Peyer's patch (tissue), 4 donors: Measurements from ENCODE around the gene WDR38. TPM values are rescaled to one million over a fixed set of nuclear protein-coding genes. Genes with fewer than 3 reads are reported as not detected.

ENCODE experiments used
- DNase-seq, 3 donors: peaks; one replicate each; pipeline ENCODE4 v3.0.0-alpha.2; 2017 to 2019
- H3K27ac ChIP-seq, 4 donors: fragments of 200-600 bp; sonication (generic); one replicate each; pipeline ENCODE4 v1.5.1; 2016 to 2019
- H3K27me3 ChIP-seq, 2 donors: fragments of 200-600 bp; sonication (generic); one replicate each; pipeline ENCODE4 v1.5.1; 2019
- H3K36me3 ChIP-seq, 3 donors: fragments of 200-600 bp; sonication (generic); one replicate each; pipeline ENCODE4 v1.5.1; 2016 to 2019
- H3K4me1 ChIP-seq, 4 donors: fragments of 200-600 bp; sonication (generic); one replicate each; pipeline ENCODE4 v1.5.1; 2016 to 2019
- H3K4me3 ChIP-seq, 4 donors: fragments of 200-600 bp; sonication (generic); 1 replicate in 3 of 4; 2 replicates in 1 of 4; pipeline ENCODE4 v1.5.1; 2016 to 2019; ENCODE audit warnings: mild to moderate bottlenecking in 1 of 4
- H3K9me3 ChIP-seq, 4 donors: fragments of 200-600 bp; sonication (generic); one replicate each; pipeline ENCODE4 v1.5.1; 2016 to 2019; ENCODE audit warnings: mild to moderate bottlenecking in 1 of 4
- POLR2A ChIP-seq, 2 donors: fragments of 450-650 bp; IDR thresholded peaks; one replicate each; pipeline ENCODE4 v1.5.1; 2017; ENCODE audit warnings: antibody characterized with exemption in 2 of 2, mild to moderate bottlenecking in 2 of 2, moderate library complexity in 2 of 2
- total RNA-seq, 4 donors: library from RNA; depleted of rRNA; stranded (reverse); fragments of >200 nt; gene quantifications; one replicate each; pipeline ENCODE4 v1.1.0, GENCODE V29; 2016
- TF ChIP-seq, protein P1 (sequence below), 6 experiments: fragments of 450-650 bp in 4 of 6; fragments of 200-600 bp in 2 of 6; sonication (generic) in 1 of 6; IDR thresholded peaks; one replicate each; pipeline ENCODE4 v1.5.1; 2017 to 2019; ENCODE audit warnings: antibody characterized with exemption in 6 of 6, mild to moderate bottlenecking in 3 of 6, moderate library complexity in 1 of 6

Gene WDR38, protein sequence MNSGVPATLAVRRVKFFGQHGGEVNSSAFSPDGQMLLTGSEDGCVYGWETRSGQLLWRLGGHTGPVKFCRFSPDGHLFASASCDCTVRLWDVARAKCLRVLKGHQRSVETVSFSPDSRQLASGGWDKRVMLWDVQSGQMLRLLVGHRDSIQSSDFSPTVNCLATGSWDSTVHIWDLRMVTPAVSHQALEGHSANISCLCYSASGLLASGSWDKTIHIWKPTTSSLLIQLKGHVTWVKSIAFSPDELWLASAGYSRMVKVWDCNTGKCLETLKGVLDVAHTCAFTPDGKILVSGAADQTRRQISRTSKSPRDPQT
- total RNA-seq, result not detected

DNA sequence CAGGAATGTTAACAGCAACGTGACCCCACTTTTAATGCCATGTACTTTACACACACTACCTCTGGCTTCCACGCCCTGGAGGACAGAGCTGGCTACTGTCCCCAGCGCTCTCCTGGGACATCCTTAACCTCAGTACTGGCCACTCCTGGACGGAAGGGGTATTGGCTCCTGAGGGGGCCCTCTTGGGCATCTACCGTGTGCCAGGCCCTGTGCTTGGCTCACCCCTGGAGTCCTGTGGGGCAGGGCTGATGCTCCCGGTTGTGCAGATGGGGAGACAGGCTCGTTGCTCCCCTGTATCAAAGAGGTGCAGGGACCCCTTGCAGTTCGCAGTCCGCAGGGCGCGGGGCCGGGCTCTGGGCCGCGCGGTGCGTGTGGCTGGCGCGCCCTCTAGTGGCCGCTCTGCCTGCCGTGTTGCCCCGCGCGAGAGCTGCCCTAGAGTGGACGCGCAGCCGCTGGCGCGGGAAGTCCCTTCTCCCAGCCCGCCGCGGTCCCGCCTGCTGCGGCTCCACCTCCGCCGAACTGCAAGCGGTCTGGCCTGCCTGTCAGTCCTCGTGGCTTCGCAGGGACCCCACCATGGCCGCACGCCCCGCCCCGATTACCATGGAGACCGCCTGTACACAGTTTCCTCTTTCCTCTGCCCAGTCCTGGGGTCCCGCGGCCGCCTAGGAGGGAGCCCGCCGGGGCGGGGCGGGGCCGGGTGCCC, at the start of gene WDR38:
TSS of gene WDR38 (plus strand) at position 632 of the 703 bp plus-strand sequence. CDS start 72 bp downstream, outside the sequence.
- DNase-seq, result peak; percentile 64 to 87 (median 84)
- TF ChIP-seq, protein P1, sequence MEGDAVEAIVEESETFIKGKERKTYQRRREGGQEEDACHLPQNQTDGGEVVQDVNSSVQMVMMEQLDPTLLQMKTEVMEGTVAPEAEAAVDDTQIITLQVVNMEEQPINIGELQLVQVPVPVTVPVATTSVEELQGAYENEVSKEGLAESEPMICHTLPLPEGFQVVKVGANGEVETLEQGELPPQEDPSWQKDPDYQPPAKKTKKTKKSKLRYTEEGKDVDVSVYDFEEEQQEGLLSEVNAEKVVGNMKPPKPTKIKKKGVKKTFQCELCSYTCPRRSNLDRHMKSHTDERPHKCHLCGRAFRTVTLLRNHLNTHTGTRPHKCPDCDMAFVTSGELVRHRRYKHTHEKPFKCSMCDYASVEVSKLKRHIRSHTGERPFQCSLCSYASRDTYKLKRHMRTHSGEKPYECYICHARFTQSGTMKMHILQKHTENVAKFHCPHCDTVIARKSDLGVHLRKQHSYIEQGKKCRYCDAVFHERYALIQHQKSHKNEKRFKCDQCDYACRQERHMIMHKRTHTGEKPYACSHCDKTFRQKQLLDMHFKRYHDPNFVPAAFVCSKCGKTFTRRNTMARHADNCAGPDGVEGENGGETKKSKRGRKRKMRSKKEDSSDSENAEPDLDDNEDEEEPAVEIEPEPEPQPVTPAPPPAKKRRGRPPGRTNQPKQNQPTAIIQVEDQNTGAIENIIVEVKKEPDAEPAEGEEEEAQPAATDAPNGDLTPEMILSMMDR (IDR thresholded peaks at IDR 0.05), result peak; percentile 91 to 100 (median 98)
- peak in 1 of 2 donors; percentile 29 for TF ChIP-seq POLR2A (IDR thresholded peaks at IDR 0.05)

DNA sequence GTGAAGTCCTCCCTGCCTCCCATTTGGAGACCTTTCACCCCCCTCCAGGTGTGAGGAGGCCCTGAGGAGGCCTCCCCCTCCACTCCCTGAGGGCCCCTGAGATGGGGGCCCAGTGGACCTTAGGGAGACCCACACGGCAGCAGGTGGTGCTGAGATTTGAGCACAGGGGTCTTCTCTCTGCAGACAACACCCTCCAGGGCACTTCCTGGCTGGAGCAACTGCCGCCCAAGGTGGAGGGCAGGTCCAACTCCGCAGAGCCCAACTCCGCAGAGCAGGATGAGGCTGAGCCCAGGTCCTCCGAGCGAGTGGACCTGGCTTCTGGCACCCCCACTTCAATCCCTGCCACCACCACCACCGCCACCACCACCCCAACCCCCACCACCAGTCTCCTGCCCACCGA, 49.3 kb upstream of the WDR38 start:
- DNase-seq, result no peak
- TF ChIP-seq, protein P1 (IDR thresholded peaks at IDR 0.05), result no peak
- no peak for TF ChIP-seq POLR2A (IDR thresholded peaks at IDR 0.05)
- Histone ChIP-seq H3K9me3 (no peaks in the 10 kb centered on the region), H3K4me3 (no peak overlapping the region), H3K27me3 (no peaks in the 10 kb centered on the region), H3K27ac (no peak overlapping the region), H3K36me3 (no peaks in the 10 kb centered on the region), H3K4me1 (no peaks in the 10 kb centered on the region)

More for the DNA sequence above, at the start of gene WDR38:
- H3K4me3 ChIP-seq, result peak within 1 kb of the TSS; percentile 33 to 57 (median 48)
- H3K27me3 ChIP-seq, result no peaks in the 10 kb centered on the region
- peaks cover 0 to 10% (median 0%) of the 10 kb centered on the region in 3 donors for H3K36me3 ChIP-seq
- H3K9me3 ChIP-seq, result no peaks in the 10 kb centered on the region
- peaks cover 0 to 14% (median 4%) of the 10 kb centered on the region in 4 donors for H3K4me1 ChIP-seq
- H3K27ac ChIP-seq, result peak within 1 kb of the TSS in 3 of 4 donors; percentile 16 to 62 (median 20)

DNA sequence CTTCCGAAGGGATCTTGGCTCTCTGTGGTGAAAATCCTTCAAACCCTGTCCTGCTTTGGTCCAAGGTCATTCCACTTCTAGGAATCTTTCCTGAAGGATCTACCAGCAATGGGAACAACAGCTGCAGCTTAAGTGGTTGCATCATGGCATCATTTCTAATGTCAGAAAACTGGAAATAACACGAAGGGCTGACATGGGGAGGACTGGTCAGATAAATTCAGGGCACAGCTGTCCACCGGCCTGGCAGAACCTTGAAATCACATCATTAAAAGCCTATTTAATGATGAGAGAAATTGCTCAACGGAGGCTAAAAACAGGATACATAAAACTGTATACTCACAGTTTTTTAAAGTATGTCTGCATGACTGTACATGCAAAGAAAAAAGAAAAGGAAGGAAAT, 48.1 kb upstream of the WDR38 start:
- no peak overlapping the region for H3K4me3 ChIP-seq

DNA sequence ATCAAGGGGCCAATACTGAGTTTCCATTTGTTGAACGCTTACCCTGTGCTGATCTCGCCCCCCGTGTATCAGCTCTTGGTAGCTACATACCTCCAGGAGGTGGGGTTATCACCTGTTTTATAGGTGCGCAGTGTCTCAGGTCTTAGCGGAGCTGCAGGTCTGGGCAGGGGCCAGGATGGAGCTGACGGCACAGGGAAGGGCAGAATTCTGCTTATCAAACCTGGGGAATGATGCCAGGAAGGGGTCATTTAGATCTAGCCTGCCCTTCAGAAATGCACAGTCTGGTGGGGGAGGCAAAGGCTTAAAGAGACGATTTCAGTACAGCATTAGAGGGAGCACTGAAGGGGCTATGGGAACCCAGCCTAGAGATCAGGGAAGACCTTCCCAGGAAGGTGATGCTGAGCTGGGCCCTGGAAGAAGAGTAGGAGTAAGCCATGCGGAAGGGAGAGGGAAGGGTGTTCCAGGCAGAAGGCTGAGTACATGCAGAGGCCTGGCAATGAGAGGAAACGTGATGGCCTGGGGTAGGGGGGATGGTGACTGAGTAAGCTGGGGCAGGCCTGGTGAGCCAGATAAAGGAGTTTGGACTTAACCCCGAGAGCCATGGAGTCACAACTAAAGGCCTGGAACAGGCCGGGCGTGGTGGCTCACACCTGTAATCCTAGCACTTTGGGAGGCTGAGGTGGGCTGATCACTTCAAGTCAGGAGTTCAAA, 44.9 kb upstream of the WDR38 start:
- H3K4me3 ChIP-seq, result no peak overlapping the region
- no peak for DNase-seq
- no peak overlapping the region for H3K27ac ChIP-seq
- TF ChIP-seq, protein P1 (IDR thresholded peaks at IDR 0.05), result no peak
- no peak for TF ChIP-seq POLR2A (IDR thresholded peaks at IDR 0.05)
- H3K27me3 ChIP-seq, result no peaks in the 10 kb centered on the region
- no peaks in the 10 kb centered on the region for H3K9me3 ChIP-seq
- H3K4me1 ChIP-seq, result peaks cover 0 to 6% (median 0%) of the 10 kb centered on the region in 4 donors
- H3K36me3 ChIP-seq, result no peaks in the 10 kb centered on the region

More for the DNA sequence above, 48.1 kb upstream of the WDR38 start:
- Histone ChIP-seq H3K4me1 (no peaks in the 10 kb centered on the region), H3K27me3 (no peaks in the 10 kb centered on the region), H3K9me3 (no peaks in the 10 kb centered on the region), H3K36me3 (no peaks in the 10 kb centered on the region), H3K27ac (no peak overlapping the region)
- no peak for DNase-seq
- no peak for TF ChIP-seq POLR2A (IDR thresholded peaks at IDR 0.05)
- TF ChIP-seq, protein P1 (IDR thresholded peaks at IDR 0.05), result no peak

DNA sequence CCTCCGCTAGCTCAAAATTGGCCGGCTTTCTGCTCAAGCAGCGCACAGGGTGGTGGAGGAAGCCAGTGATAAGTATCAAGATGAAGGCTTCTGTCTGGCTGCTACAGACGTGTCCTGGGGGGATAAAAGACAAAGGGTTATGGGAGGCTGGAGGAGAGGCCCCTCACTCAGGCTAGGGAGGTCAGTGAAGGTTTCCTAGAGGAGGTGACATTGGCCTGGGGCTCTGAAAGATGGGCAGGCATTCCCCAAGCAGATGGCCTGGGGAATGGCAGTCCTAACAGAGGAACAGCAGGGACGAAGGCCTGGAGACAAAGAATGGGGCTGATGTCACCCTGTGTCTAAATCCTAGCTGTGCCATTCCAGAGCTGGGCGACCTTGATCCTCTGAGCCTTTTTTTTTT, 44.0 kb upstream of the WDR38 start:
- no peak for TF ChIP-seq POLR2A (IDR thresholded peaks at IDR 0.05)
- TF ChIP-seq, protein P1 (IDR thresholded peaks at IDR 0.05), result no peak
- no peaks in the 10 kb centered on the region for H3K36me3 ChIP-seq
- no peak for DNase-seq
- H3K27ac ChIP-seq, result no peak overlapping the region
- peaks cover 0 to 6% (median 0%) of the 10 kb centered on the region in 4 donors for H3K4me1 ChIP-seq
- no peak overlapping the region for H3K4me3 ChIP-seq
- no peaks in the 10 kb centered on the region for H3K27me3 ChIP-seq
- H3K9me3 ChIP-seq, result no peaks in the 10 kb centered on the region
